Large intestine (tissue), 3 donors: ENCODE measurements around the gene ZBTB40. TPM values are rescaled to one million over a fixed set of nuclear protein-coding genes. Genes with fewer than 3 reads are reported as not detected.

ENCODE experiments used
- DNase-seq, 2 donors: peaks; one replicate each; pipeline versions ENCODE4 v3.0.0 to v3.0.0-alpha.2; 2013
- H3K27ac ChIP-seq: one replicate; pipeline ENCODE4 v1.5.1; 2013; ENCODE audit warnings: low read length
- H3K27me3 ChIP-seq: 2 replicates; pipeline ENCODE4 v1.6.1; 2013; ENCODE audit warnings: low read length; ENCODE audit not compliant: control insufficient read depth, insufficient read depth
- H3K36me3 ChIP-seq: 2 replicates; pipeline ENCODE4 v1.6.1; 2013; ENCODE audit warnings: low read length; ENCODE audit not compliant: control insufficient read depth, insufficient read depth
- H3K4me1 ChIP-seq: one replicate; pipeline ENCODE4 v1.6.1; 2013; ENCODE audit warnings: low read length; ENCODE audit not compliant: control insufficient read depth, insufficient read depth
- H3K4me3 ChIP-seq: one replicate; pipeline ENCODE4 v1.5.1; 2013; ENCODE audit warnings: low read length
- H3K9me3 ChIP-seq: one replicate; pipeline ENCODE4 v1.6.1; 2013; ENCODE audit warnings: mild to moderate bottlenecking, low read depth, low read length, moderate library complexity; ENCODE audit not compliant: control insufficient read depth
- WGBS: methylation state at CpG from one replicate; pipeline ENCODE4 v1.1.5; 2013; ENCODE audit warnings: low lambda C conversion rate; ENCODE audit not compliant: insufficient coverage; 5-methylcytosine and 5-hydroxymethylcytosine counted together
- polyA plus RNA-seq: library from polyadenylated mRNA; unstranded; fragments of 120-200 nt; gene quantifications from one replicate; pipeline ENCODE4 v1.2.1, GENCODE V29; 2013

The ZBTB40 gene
- polyA plus RNA-seq, 1 donor: 14.8 TPM

- Histone ChIP-seq H3K4me3 (no peak overlapping the region), H3K36me3 (no peaks in the 10 kb centered on the region), H3K27ac (no peak overlapping the region), H3K4me1 (peaks cover 4% of the 10 kb centered on the region), H3K27me3 (peaks cover 52% of the 10 kb centered on the region), H3K9me3 (peaks cover 2% of the 10 kb centered on the region)
- DNase-seq: no peak
- WGBS: no CpG with 5 or more reads among the region's 14 CpGs
Observed at GRCh38 chr1:22567197-22567596, 115.5 kb downstream of the ZBTB40 start.

- H3K4me1 ChIP-seq: peaks cover 4% of the 10 kb centered on the region
- WGBS: no CpG with 5 or more reads among the region's 6 CpGs
- peaks cover 44% of the 10 kb centered on the region for H3K27me3 ChIP-seq
- H3K4me3 ChIP-seq: no peak overlapping the region
- no peaks in the 10 kb centered on the region for H3K36me3 ChIP-seq
- no peak for DNase-seq
- H3K9me3 ChIP-seq: peaks cover under 1% of the 10 kb centered on the region
- no peak overlapping the region for H3K27ac ChIP-seq
Observed at GRCh38 chr1:22567994-22568393, 116.3 kb downstream of the ZBTB40 start.

GRCh38 chr1:22569269-22569668 is 117.6 kb downstream of the ZBTB40 start:
- H3K4me1 ChIP-seq: peaks cover 1% of the 10 kb centered on the region
- DNase-seq: no peak
- WGBS: no CpG with 5 or more reads among the region's 7 CpGs
- peaks cover 35% of the 10 kb centered on the region for H3K27me3 ChIP-seq
- H3K27ac ChIP-seq: no peak overlapping the region
- H3K4me3 ChIP-seq: no peak overlapping the region
- no peaks in the 10 kb centered on the region for H3K36me3 ChIP-seq
- no peaks in the 10 kb centered on the region for H3K9me3 ChIP-seq

GRCh38 chr1:22570140-22570909 is 118.7 kb downstream of the ZBTB40 start:
- no peak overlapping the region for H3K27ac ChIP-seq
- no peaks in the 10 kb centered on the region for H3K4me1 ChIP-seq
- no peaks in the 10 kb centered on the region for H3K9me3 ChIP-seq
- H3K36me3 ChIP-seq: no peaks in the 10 kb centered on the region
- H3K27me3 ChIP-seq: peaks cover 26% of the 10 kb centered on the region
- no peak for DNase-seq
- WGBS: 100% methylated on average over 1 of the region's 34 CpGs
- H3K4me3 ChIP-seq: no peak overlapping the region

GRCh38 chr1:22572818-22573217 is 121.2 kb downstream of the ZBTB40 start:
- WGBS: no CpG with 5 or more reads among the region's 9 CpGs
- Histone ChIP-seq H3K27ac (no peak overlapping the region), H3K36me3 (no peaks in the 10 kb centered on the region), H3K27me3 (peaks cover 4% of the 10 kb centered on the region), H3K4me3 (no peak overlapping the region), H3K9me3 (no peaks in the 10 kb centered on the region), H3K4me1 (no peaks in the 10 kb centered on the region)
- DNase-seq: no peak

- no peak for DNase-seq
- no CpG with 5 or more reads among the region's 7 CpGs for WGBS
- H3K4me1 ChIP-seq: no peaks in the 10 kb centered on the region
- no peaks in the 10 kb centered on the region for H3K36me3 ChIP-seq
- H3K4me3 ChIP-seq: no peak overlapping the region
- H3K9me3 ChIP-seq: no peaks in the 10 kb centered on the region
- no peak overlapping the region for H3K27ac ChIP-seq
- H3K27me3 ChIP-seq: no peaks in the 10 kb centered on the region
Observed at GRCh38 chr1:22573237-22573636, 121.6 kb downstream of the ZBTB40 start.

GRCh38 chr1:22575532-22576149 is 124.0 kb downstream of the ZBTB40 start:
- Histone ChIP-seq H3K4me3 (no peak overlapping the region), H3K27me3 (no peaks in the 10 kb centered on the region), H3K27ac (no peak overlapping the region), H3K9me3 (no peaks in the 10 kb centered on the region), H3K36me3 (no peaks in the 10 kb centered on the region), H3K4me1 (no peaks in the 10 kb centered on the region)
- no CpG with 5 or more reads among the region's 8 CpGs for WGBS
- no peak for DNase-seq

GRCh38 chr1:22576150-22576544 is 124.5 kb downstream of the ZBTB40 start:
- Histone ChIP-seq H3K27me3 (no peaks in the 10 kb centered on the region), H3K4me3 (no peak overlapping the region), H3K36me3 (no peaks in the 10 kb centered on the region), H3K4me1 (no peaks in the 10 kb centered on the region), H3K27ac (no peak overlapping the region), H3K9me3 (no peaks in the 10 kb centered on the region)
- WGBS: no CpG with 5 or more reads among the region's 23 CpGs
- DNase-seq: no peak

GRCh38 chr1:22576617-22577016 is 125.0 kb downstream of the ZBTB40 start:
- no peak for DNase-seq
- H3K27me3 ChIP-seq: no peaks in the 10 kb centered on the region
- no peaks in the 10 kb centered on the region for H3K9me3 ChIP-seq
- no peaks in the 10 kb centered on the region for H3K4me1 ChIP-seq
- no peaks in the 10 kb centered on the region for H3K36me3 ChIP-seq
- WGBS: no CpG with 5 or more reads among the region's 24 CpGs
- H3K4me3 ChIP-seq: no peak overlapping the region
- H3K27ac ChIP-seq: no peak overlapping the region

GRCh38 chr1:22578732-22579361 is 127.2 kb downstream of the ZBTB40 start:
- no peaks in the 10 kb centered on the region for H3K36me3 ChIP-seq
- H3K9me3 ChIP-seq: no peaks in the 10 kb centered on the region
- H3K27me3 ChIP-seq: no peaks in the 10 kb centered on the region
- WGBS: no CpG with 5 or more reads among the region's 12 CpGs
- H3K4me3 ChIP-seq: no peak overlapping the region
- DNase-seq: no peak
- H3K27ac ChIP-seq: no peak overlapping the region
- no peaks in the 10 kb centered on the region for H3K4me1 ChIP-seq
